ENCODE measurements around the gene AGA. TPM values are rescaled to one million over a fixed set of nuclear protein-coding genes. Genes with fewer than 3 reads are reported as not detected.

The AGA gene
- total RNA-seq, 1 donor from 2014 or later: 6.4 TPM

- no peak overlapping the region for H3K4me3 ChIP-seq
- H3K9me3 ChIP-seq (replicated peaks): peaks cover 11% of the 10 kb centered on the region
- no peaks in the 10 kb centered on the region for H3K36me3 ChIP-seq
- TF ChIP-seq, protein P1, sequence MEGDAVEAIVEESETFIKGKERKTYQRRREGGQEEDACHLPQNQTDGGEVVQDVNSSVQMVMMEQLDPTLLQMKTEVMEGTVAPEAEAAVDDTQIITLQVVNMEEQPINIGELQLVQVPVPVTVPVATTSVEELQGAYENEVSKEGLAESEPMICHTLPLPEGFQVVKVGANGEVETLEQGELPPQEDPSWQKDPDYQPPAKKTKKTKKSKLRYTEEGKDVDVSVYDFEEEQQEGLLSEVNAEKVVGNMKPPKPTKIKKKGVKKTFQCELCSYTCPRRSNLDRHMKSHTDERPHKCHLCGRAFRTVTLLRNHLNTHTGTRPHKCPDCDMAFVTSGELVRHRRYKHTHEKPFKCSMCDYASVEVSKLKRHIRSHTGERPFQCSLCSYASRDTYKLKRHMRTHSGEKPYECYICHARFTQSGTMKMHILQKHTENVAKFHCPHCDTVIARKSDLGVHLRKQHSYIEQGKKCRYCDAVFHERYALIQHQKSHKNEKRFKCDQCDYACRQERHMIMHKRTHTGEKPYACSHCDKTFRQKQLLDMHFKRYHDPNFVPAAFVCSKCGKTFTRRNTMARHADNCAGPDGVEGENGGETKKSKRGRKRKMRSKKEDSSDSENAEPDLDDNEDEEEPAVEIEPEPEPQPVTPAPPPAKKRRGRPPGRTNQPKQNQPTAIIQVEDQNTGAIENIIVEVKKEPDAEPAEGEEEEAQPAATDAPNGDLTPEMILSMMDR (IDR thresholded peaks at IDR 0.05; ENCODE audit: borderline replicate concordance): no peak
- H3K27ac ChIP-seq (replicated peaks): no peak overlapping the region
- H3K27me3 ChIP-seq (ENCODE audit: low read depth): no peaks in the 10 kb centered on the region
- intact Hi-C loops (cut with micrococcal nuclease): no loop called here
- H3K4me1 ChIP-seq: no peaks in the 10 kb centered on the region
- DNase-seq: no peak
These were observed 40.5 kb downstream of the AGA start for GRCh38 chr4:177401658-177402273.

- peaks cover 11% of the 10 kb centered on the region for H3K9me3 ChIP-seq (replicated peaks)
- no peak overlapping the region for H3K4me3 ChIP-seq
- no peaks in the 10 kb centered on the region for H3K4me1 ChIP-seq
- H3K36me3 ChIP-seq: no peaks in the 10 kb centered on the region
- intact Hi-C loops (cut with micrococcal nuclease): no loop called here
- no peak for DNase-seq
- no peak overlapping the region for H3K27ac ChIP-seq (replicated peaks)
- no peaks in the 10 kb centered on the region for H3K27me3 ChIP-seq (ENCODE audit: low read depth)
- TF ChIP-seq, protein P1 (IDR thresholded peaks at IDR 0.05; ENCODE audit: borderline replicate concordance): no peak
These were observed 42.2 kb downstream of the AGA start for GRCh38 chr4:177400030-177400429.

DNA sequence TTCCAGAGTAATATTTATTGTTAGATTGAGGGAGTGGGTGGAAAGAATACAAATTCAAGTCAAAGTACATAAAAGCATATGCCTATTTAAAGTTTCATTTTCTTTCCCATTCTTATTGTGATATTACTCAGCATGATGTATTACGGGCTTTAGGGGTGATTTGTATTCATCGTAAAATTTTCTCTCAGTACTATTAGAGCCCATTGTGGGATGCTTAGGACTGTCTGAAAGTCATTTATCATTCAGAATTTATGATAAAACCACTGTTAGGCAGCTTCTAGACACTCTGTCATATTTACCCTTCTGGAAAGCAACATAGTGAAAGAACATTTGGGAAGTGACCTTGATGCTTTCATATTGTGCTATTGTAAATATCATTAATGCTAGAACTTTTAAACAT is 45.9 kb downstream of the AGA start:
- H3K27ac ChIP-seq (replicated peaks): no peak overlapping the region
- no peak overlapping the region for H3K4me3 ChIP-seq
- TF ChIP-seq, protein P1 (IDR thresholded peaks at IDR 0.05; ENCODE audit: borderline replicate concordance): no peak
- no peaks in the 10 kb centered on the region for H3K4me1 ChIP-seq
- DNase-seq: no peak
- peaks cover 11% of the 10 kb centered on the region for H3K9me3 ChIP-seq (replicated peaks)
- intact Hi-C loops (cut with micrococcal nuclease): no loop called here
- H3K27me3 ChIP-seq (ENCODE audit: low read depth): no peaks in the 10 kb centered on the region
- no peaks in the 10 kb centered on the region for H3K36me3 ChIP-seq

- Histone ChIP-seq H3K4me3 (no peak overlapping the region), H3K4me1 (no peaks in the 10 kb centered on the region), H3K27ac (replicated peaks) (no peak overlapping the region), H3K27me3 (ENCODE audit: low read depth) (no peaks in the 10 kb centered on the region), H3K36me3 (no peaks in the 10 kb centered on the region), H3K9me3 (replicated peaks) (peaks cover 11% of the 10 kb centered on the region)
- intact Hi-C loops (cut with micrococcal nuclease): no loop called here
- no peak for DNase-seq
- TF ChIP-seq, protein P1 (IDR thresholded peaks at IDR 0.05; ENCODE audit: borderline replicate concordance): no peak
These were observed 49.0 kb downstream of the AGA start for GRCh38 chr4:177393236-177393635.

DNA sequence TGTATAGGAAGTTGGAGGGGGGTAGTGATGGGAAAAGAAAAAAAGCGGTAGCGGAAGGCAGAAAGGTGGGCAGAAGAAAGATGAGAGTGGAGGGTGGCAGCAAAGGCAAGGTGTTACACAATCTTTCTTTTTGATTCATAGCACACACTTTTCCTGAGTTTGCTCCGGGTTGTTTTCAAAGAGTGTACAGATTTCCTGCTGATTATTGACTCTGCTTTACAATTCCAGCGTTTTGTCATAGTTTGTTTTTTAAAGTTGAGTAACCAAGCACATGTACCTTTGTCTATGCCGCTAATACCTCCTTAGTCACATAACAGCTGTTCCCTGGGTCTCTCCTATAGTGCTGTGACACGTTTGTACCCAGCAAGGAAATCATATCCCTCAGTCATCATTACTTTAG is 50.3 kb downstream of the AGA start:
- H3K36me3 ChIP-seq: no peaks in the 10 kb centered on the region
- intact Hi-C loops (cut with micrococcal nuclease): no loop called here
- DNase-seq: no peak

More for the DNA sequence above, 50.3 kb downstream of the AGA start:
- Histone ChIP-seq H3K27me3 (ENCODE audit: low read depth) (no peaks in the 10 kb centered on the region), H3K27ac (replicated peaks) (no peak overlapping the region), H3K9me3 (replicated peaks) (no peaks in the 10 kb centered on the region), H3K4me1 (no peaks in the 10 kb centered on the region), H3K4me3 (no peak overlapping the region)
- TF ChIP-seq, protein P1 (IDR thresholded peaks at IDR 0.05; ENCODE audit: borderline replicate concordance): no peak

All from left ventricle myocardium inferior (tissue), 1 donor.